ENCODE measurements around the gene CNPY2. TPM values are rescaled to one million over a fixed set of nuclear protein-coding genes. Genes with fewer than 3 reads are reported as not detected.

CNPY2 gene
- total and polyA plus RNA-seq, 2 of the 13 experiments (the other 11 are each of a cell fraction or from before 2014, with no cell fraction given): 285 to 356 TPM

DNA sequence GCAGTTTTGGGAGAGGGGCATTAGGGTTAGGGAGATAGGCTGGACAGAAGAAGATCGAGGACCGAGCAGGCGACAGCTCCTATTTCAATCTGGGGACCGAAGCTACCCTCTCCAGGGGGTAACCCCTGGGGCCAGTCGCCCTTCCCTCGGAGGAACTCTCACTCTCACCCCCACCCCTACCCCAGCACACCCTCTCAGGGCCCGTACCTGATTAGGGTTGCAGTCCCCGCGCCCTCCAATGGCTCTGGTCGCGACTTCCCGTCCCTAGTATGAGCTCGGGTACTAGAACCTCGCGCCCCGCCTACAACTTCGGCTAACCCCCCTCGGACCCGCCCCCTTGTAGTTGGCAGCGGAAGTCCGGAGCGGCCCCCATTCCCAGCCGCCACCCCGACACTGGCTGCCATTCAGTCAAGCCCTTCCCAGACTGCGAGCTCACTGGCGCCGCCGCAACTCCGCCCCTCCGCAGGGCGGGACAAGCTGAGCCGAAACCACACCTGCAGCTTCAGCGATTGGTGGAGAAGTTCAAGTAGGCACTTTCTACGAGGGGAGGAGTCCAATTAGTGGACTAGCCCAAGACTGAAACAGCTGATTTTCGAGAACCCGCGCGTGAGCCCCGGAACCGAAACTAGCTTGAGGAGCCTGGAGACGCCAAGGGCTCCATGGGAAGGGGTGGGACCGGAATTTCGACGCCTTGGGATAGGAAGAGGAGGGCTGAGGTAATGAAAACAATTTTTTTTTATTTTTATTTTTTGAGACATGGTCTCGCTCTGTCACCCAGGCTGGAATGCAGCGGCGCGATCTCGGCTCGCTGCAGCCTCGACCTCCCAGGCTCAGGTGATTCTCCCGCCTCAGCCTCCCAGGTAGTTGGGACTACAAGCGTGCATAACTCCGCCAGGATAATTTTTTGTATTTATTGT, 44.3 kb upstream of the CNPY2 start, which contains the start of gene STAT2 (continued):
- TF ChIP-seq, protein P1, sequence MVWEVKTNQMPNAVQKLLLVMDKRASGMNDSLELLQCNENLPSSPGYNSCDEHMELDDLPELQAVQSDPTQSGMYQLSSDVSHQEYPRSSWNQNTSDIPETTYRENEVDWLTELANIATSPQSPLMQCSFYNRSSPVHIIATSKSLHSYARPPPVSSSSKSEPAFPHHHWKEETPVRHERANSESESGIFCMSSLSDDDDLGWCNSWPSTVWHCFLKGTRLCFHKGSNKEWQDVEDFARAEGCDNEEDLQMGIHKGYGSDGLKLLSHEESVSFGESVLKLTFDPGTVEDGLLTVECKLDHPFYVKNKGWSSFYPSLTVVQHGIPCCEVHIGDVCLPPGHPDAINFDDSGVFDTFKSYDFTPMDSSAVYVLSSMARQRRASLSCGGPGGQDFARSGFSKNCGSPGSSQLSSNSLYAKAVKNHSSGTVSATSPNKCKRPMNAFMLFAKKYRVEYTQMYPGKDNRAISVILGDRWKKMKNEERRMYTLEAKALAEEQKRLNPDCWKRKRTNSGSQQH (CRISPR knock-in tag; IDR thresholded peaks at IDR 0.05; ENCODE audit: low read depth): peak; percentile 42; the same call in 1 of the 2 replicates
- TF ChIP-seq, protein P2, sequence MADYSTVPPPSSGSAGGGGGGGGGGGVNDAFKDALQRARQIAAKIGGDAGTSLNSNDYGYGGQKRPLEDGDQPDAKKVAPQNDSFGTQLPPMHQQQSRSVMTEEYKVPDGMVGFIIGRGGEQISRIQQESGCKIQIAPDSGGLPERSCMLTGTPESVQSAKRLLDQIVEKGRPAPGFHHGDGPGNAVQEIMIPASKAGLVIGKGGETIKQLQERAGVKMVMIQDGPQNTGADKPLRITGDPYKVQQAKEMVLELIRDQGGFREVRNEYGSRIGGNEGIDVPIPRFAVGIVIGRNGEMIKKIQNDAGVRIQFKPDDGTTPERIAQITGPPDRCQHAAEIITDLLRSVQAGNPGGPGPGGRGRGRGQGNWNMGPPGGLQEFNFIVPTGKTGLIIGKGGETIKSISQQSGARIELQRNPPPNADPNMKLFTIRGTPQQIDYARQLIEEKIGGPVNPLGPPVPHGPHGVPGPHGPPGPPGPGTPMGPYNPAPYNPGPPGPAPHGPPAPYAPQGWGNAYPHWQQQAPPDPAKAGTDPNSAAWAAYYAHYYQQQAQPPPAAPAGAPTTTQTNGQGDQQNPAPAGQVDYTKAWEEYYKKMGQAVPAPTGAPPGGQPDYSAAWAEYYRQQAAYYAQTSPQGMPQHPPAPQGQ (CRISPR knock-in tag; IDR thresholded peaks at IDR 0.05; ENCODE audit: borderline replicate concordance): no peak
- peak; percentile 4; the same call in 1 of the 2 replicates for TF ChIP-seq BCL6 (CRISPR knock-in tag; IDR thresholded peaks at IDR 0.05)
- TF ChIP-seq, protein P3, sequence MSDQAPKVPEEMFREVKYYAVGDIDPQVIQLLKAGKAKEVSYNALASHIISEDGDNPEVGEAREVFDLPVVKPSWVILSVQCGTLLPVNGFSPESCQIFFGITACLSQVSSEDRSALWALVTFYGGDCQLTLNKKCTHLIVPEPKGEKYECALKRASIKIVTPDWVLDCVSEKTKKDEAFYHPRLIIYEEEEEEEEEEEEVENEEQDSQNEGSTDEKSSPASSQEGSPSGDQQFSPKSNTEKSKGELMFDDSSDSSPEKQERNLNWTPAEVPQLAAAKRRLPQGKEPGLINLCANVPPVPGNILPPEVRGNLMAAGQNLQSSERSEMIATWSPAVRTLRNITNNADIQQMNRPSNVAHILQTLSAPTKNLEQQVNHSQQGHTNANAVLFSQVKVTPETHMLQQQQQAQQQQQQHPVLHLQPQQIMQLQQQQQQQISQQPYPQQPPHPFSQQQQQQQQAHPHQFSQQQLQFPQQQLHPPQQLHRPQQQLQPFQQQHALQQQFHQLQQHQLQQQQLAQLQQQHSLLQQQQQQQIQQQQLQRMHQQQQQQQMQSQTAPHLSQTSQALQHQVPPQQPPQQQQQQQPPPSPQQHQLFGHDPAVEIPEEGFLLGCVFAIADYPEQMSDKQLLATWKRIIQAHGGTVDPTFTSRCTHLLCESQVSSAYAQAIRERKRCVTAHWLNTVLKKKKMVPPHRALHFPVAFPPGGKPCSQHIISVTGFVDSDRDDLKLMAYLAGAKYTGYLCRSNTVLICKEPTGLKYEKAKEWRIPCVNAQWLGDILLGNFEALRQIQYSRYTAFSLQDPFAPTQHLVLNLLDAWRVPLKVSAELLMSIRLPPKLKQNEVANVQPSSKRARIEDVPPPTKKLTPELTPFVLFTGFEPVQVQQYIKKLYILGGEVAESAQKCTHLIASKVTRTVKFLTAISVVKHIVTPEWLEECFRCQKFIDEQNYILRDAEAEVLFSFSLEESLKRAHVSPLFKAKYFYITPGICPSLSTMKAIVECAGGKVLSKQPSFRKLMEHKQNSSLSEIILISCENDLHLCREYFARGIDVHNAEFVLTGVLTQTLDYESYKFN (CRISPR knock-in tag; conservative IDR thresholded peaks at IDR 0.05): peak; percentile 70
- no peak for TF ChIP-seq ZSCAN22 (CRISPR knock-in tag; IDR thresholded peaks at IDR 0.05)
- TF ChIP-seq MYNN (CRISPR knock-in tag; IDR thresholded peaks at IDR 0.05; ENCODE audit: low read depth): no peak
- TF ChIP-seq PHF5A (CRISPR knock-in tag; IDR thresholded peaks at IDR 0.05; ENCODE audit: low read depth, unreplicated experiment): no peak
- TF ChIP-seq ZNF543 (CRISPR knock-in tag; IDR thresholded peaks at IDR 0.05): peak; percentile 72; the same call in 1 of the 2 replicates
- peak; percentile 94 for TF ChIP-seq SP4 (CRISPR knock-in tag; IDR thresholded peaks at IDR 0.05)
- no peak for TF ChIP-seq NONO (IDR thresholded peaks at IDR 0.05)
- peak; percentile 56; the same call in 1 of the 2 replicates for TF ChIP-seq NONO (CRISPR knock-in tag; conservative IDR thresholded peaks at IDR 0.05)
- TF ChIP-seq, protein P4, sequence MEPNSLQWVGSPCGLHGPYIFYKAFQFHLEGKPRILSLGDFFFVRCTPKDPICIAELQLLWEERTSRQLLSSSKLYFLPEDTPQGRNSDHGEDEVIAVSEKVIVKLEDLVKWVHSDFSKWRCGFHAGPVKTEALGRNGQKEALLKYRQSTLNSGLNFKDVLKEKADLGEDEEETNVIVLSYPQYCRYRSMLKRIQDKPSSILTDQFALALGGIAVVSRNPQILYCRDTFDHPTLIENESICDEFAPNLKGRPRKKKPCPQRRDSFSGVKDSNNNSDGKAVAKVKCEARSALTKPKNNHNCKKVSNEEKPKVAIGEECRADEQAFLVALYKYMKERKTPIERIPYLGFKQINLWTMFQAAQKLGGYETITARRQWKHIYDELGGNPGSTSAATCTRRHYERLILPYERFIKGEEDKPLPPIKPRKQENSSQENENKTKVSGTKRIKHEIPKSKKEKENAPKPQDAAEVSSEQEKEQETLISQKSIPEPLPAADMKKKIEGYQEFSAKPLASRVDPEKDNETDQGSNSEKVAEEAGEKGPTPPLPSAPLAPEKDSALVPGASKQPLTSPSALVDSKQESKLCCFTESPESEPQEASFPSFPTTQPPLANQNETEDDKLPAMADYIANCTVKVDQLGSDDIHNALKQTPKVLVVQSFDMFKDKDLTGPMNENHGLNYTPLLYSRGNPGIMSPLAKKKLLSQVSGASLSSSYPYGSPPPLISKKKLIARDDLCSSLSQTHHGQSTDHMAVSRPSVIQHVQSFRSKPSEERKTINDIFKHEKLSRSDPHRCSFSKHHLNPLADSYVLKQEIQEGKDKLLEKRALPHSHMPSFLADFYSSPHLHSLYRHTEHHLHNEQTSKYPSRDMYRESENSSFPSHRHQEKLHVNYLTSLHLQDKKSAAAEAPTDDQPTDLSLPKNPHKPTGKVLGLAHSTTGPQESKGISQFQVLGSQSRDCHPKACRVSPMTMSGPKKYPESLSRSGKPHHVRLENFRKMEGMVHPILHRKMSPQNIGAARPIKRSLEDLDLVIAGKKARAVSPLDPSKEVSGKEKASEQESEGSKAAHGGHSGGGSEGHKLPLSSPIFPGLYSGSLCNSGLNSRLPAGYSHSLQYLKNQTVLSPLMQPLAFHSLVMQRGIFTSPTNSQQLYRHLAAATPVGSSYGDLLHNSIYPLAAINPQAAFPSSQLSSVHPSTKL (CRISPR knock-in tag; IDR thresholded peaks at IDR 0.05): peak; percentile 45; the same call in 1 of the 2 replicates
- TF ChIP-seq ZNF101 (CRISPR knock-in tag; IDR thresholded peaks at IDR 0.05; ENCODE audit: borderline replicate concordance, low read depth): no peak
- TF ChIP-seq TAF1 (CRISPR knock-in tag; IDR thresholded peaks at IDR 0.05): peak; percentile 76
- peak; percentile 57 for TF ChIP-seq AGO1 (IDR thresholded peaks at IDR 0.05; ENCODE audit: low read depth, low read length, poor library complexity, severe bottlenecking)

Measured in HepG2 (cell line).